K562 (cell line): ENCODE results near the gene FBLIM1. TPM values are rescaled to one million over a fixed set of nuclear protein-coding genes. Genes with fewer than 3 reads are reported as not detected.

Experiments used
- ADNP ChIP-seq: fragments of 200-800 bp; sonication (Bioruptor generic); IDR thresholded peaks from 2 replicates; pipeline ENCODE4 v1.6.1; 2016; ENCODE audit warnings: missing genetic modification characterization, missing compliant biosample characterization
- E2F3 ChIP-seq: fragments of 250-450 bp; sonication (Bioruptor Pico); IDR thresholded peaks from 2 replicates; pipeline ENCODE4 v1.4.0; 2020; ENCODE audit warnings: mild to moderate bottlenecking
- HDAC1 ChIP-seq, 2 experiments: fragments of 450-650 bp; IDR thresholded peaks; 2 replicates each; pipeline ENCODE4 v1.6.1; 2016 to 2017; ENCODE audit warnings: inconsistent platforms in 1 of 2, mild to moderate bottlenecking in 1 of 2, moderate library complexity in 1 of 2
- HMG20A ChIP-seq: fragments of 450-650 bp; formaldehyde crosslinking; conservative IDR thresholded peaks from 2 replicates; pipeline ENCODE4 v1.4.0; 2020; ENCODE audit warnings: mild to moderate bottlenecking, mixed read lengths
- NFYB ChIP-seq: IDR thresholded peaks from 2 replicates; pipeline ENCODE4 v1.6.1; 2011; ENCODE audit warnings: mild to moderate bottlenecking, moderate library complexity; ENCODE audit not compliant: insufficient read length; ENCODE audit errors: extremely low read depth
- POLR2B ChIP-seq: fragments of 450-650 bp; IDR thresholded peaks from 2 replicates; pipeline ENCODE4 v1.6.1; 2018; ENCODE audit warnings: low read depth; ENCODE audit not compliant: partially characterized antibody
- PTRF ChIP-seq: fragments of 450-650 bp; IDR thresholded peaks from 2 replicates; pipeline ENCODE4 v1.6.1; 2016; ENCODE audit warnings: mild to moderate bottlenecking, missing genetic modification characterization, missing compliant biosample characterization
- SAP30 ChIP-seq: fragments of 200-600 bp; sonication (generic); IDR thresholded peaks from 2 replicates; pipeline ENCODE4 v1.6.1; 2012; ENCODE audit warnings: borderline replicate concordance, low read depth, mild to moderate bottlenecking, moderate library complexity, low read length, control low read depth, inconsistent platforms; ENCODE audit not compliant: insufficient read depth, poor library complexity, severe bottlenecking
- ZNF57 ChIP-seq: fragments of 450-650 bp; formaldehyde crosslinking; IDR thresholded peaks from 2 replicates; pipeline ENCODE4 v1.4.0; 2020; ENCODE audit warnings: mild to moderate bottlenecking, moderate library complexity
- polyA plus RNA-seq, 8 experiments: library from polyadenylated mRNA; depleted of rRNA in 4 of 8; stranded (reverse) in 5 of 8; unstranded in 3 of 8; fragments of >200 nt; fragmentation: Nextera tagmentation in 2 of 8; fragmentation: Illumina TruSeq in 1 of 8; extraction: Ambion mirVana in 2 of 8; extraction: Trizol in 1 of 8; gene quantifications; 2 replicates each; pipeline versions ENCODE4 v1.2.1 to v1.2.3, GENCODE V29; 2011 to 2014; ENCODE audit warnings: inconsistent platforms in 1 of 8, missing spikeins in 1 of 8
- total RNA-seq, 7 experiments: library from RNA; depleted of rRNA in 6 of 7; stranded (reverse); fragments of >200 nt in 6 of 7; fragmentation: Illumina TruSeq in 2 of 7; extraction: Trizol in 2 of 7; gene quantifications; 2 replicates each; pipeline versions ENCODE4 v1.2.1 to v1.2.3, GENCODE V29; 2011 to 2021; ENCODE audit warnings: low replicate concordance in 1 of 7
- TF ChIP-seq, protein P1 (sequence below): fragments of 450-650 bp; IDR thresholded peaks from 2 replicates; pipeline ENCODE4 v1.6.1; 2016; ENCODE audit warnings: low read depth
- TF ChIP-seq, protein P2 (sequence below): sonication (generic); formaldehyde crosslinking; IDR thresholded peaks from 2 replicates; pipeline ENCODE4 v1.8.0; 2023; ENCODE audit warnings: mild to moderate bottlenecking, missing genetic modification reagents
- TF ChIP-seq, protein P3 (sequence below): fragments of 250-450 bp; sonication (Bioruptor Pico); IDR thresholded peaks from 2 replicates; pipeline ENCODE4 v1.4.0; 2020; ENCODE audit warnings: mild to moderate bottlenecking, moderate library complexity, borderline replicate concordance

FBLIM1 gene
- total and polyA plus RNA-seq, 9 of the 15 experiments (the other 6 are each of a cell fraction or from before 2014, with no cell fraction given) = 0.14 to 0.24 TPM; not detected in 7

DNA sequence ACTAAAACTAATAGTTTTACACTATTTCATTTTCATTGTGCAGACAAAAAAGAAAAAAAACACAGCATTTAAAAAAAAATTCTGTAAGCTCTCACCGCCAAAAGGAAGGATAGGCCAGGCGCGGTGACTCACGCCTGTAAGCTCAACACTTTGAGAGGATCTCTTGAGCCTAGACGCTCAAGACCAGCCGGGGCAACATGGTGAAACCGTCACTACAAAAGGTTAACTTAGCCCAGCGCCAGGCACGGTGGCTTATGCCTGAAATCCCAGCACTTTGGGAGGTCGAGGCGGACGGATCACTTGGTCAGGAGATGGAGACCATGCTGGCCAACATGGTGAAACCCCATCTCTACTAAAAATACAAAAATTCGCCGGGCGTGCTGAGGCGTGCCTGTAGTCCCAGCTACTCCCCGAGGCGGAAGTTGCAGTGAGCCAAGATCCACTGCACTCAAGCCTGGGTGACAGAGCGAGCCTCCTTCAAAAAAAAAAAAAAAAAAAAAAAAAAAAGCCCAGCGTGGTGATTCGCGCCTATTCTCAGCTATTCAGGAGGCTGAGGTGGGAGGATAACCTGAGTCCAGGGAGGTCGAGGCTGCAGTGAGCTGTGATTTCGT lies 74.6 kb downstream of the FBLIM1 start (continued):
- TF ChIP-seq, protein P1, sequence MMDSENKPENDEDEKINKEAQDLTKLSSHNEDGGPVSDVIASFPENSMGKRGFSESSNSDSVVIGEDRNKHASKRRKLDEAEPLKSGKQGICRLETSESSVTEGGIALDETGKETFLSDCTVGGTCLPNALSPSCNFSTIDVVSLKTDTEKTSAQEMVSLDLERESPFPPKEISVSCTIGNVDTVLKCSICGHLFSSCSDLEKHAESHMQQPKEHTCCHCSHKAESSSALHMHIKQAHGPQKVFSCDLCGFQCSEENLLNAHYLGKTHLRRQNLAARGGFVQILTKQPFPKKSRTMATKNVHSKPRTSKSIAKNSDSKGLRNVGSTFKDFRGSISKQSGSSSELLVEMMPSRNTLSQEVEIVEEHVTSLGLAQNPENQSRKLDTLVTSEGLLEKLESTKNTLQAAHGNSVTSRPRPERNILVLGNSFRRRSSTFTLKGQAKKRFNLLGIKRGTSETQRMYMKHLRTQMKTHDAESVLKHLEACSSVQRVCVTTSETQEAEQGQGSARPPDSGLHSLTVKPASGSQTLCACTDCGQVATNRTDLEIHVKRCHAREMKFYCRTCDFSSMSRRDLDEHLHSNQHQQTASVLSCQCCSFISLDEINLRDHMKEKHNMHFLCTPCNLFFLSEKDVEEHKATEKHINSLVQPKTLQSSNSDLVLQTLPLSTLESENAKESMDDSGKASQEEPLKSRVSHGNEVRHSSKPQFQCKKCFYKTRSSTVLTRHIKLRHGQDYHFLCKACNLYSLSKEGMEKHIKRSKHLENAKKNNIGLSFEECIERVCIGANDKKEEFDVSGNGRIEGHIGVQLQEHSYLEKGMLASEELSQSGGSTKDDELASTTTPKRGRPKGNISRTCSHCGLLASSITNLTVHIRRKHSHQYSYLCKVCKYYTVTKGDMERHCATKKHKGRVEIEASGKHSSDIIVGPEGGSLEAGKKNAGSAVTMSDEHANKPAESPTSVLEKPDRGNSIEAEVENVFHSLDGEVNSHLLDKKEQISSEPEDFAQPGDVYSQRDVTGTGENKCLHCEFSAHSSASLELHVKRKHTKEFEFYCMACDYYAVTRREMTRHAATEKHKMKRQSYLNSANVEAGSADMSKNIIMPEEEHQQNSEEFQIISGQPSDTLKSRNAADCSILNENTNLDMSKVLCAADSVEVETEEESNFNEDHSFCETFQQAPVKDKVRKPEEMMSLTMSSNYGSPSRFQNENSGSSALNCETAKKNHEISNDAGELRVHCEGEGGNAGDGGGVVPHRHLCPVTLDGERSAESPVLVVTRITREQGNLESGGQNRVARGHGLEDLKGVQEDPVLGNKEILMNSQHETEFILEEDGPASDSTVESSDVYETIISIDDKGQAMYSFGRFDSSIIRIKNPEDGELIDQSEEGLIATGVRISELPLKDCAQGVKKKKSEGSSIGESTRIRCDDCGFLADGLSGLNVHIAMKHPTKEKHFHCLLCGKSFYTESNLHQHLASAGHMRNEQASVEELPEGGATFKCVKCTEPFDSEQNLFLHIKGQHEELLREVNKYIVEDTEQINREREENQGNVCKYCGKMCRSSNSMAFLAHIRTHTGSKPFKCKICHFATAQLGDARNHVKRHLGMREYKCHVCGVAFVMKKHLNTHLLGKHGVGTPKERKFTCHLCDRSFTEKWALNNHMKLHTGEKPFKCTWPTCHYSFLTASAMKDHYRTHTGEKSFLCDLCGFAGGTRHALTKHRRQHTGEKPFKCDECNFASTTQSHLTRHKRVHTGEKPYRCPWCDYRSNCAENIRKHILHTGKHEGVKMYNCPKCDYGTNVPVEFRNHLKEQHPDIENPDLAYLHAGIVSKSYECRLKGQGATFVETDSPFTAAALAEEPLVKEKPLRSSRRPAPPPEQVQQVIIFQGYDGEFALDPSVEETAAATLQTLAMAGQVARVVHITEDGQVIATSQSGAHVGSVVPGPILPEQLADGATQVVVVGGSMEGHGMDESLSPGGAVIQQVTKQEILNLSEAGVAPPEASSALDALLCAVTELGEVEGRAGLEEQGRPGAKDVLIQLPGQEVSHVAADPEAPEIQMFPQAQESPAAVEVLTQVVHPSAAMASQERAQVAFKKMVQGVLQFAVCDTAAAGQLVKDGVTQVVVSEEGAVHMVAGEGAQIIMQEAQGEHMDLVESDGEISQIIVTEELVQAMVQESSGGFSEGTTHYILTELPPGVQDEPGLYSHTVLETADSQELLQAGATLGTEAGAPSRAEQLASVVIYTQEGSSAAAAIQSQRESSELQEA = no peak
- TF ChIP-seq ADNP (tag) (no peak; the same call in 1 of the 2 replicates), PTRF (tag) (no peak), ZNF57 (CRISPR knock-in tag) (no peak), HMG20A (CRISPR knock-in tag) (no peak), POLR2B (peak; percentile 75), SAP30 (peak; percentile 55), E2F3 (CRISPR knock-in tag) (no peak), HDAC1 (IDR thresholded peaks at IDR 0.05) (peak in 1 of 2 experiments; percentile 62; a peak in 1 of 4 replicates), NFYB (no peak)
- TF ChIP-seq, protein P2, sequence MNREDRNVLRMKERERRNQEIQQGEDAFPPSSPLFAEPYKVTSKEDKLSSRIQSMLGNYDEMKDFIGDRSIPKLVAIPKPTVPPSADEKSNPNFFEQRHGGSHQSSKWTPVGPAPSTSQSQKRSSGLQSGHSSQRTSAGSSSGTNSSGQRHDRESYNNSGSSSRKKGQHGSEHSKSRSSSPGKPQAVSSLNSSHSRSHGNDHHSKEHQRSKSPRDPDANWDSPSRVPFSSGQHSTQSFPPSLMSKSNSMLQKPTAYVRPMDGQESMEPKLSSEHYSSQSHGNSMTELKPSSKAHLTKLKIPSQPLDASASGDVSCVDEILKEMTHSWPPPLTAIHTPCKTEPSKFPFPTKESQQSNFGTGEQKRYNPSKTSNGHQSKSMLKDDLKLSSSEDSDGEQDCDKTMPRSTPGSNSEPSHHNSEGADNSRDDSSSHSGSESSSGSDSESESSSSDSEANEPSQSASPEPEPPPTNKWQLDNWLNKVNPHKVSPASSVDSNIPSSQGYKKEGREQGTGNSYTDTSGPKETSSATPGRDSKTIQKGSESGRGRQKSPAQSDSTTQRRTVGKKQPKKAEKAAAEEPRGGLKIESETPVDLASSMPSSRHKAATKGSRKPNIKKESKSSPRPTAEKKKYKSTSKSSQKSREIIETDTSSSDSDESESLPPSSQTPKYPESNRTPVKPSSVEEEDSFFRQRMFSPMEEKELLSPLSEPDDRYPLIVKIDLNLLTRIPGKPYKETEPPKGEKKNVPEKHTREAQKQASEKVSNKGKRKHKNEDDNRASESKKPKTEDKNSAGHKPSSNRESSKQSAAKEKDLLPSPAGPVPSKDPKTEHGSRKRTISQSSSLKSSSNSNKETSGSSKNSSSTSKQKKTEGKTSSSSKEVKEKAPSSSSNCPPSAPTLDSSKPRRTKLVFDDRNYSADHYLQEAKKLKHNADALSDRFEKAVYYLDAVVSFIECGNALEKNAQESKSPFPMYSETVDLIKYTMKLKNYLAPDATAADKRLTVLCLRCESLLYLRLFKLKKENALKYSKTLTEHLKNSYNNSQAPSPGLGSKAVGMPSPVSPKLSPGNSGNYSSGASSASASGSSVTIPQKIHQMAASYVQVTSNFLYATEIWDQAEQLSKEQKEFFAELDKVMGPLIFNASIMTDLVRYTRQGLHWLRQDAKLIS (CRISPR knock-in tag) = 0 out of 2 replicates have a peak, but pooled peaks have one; percentile 20
- TF ChIP-seq, protein P3, sequence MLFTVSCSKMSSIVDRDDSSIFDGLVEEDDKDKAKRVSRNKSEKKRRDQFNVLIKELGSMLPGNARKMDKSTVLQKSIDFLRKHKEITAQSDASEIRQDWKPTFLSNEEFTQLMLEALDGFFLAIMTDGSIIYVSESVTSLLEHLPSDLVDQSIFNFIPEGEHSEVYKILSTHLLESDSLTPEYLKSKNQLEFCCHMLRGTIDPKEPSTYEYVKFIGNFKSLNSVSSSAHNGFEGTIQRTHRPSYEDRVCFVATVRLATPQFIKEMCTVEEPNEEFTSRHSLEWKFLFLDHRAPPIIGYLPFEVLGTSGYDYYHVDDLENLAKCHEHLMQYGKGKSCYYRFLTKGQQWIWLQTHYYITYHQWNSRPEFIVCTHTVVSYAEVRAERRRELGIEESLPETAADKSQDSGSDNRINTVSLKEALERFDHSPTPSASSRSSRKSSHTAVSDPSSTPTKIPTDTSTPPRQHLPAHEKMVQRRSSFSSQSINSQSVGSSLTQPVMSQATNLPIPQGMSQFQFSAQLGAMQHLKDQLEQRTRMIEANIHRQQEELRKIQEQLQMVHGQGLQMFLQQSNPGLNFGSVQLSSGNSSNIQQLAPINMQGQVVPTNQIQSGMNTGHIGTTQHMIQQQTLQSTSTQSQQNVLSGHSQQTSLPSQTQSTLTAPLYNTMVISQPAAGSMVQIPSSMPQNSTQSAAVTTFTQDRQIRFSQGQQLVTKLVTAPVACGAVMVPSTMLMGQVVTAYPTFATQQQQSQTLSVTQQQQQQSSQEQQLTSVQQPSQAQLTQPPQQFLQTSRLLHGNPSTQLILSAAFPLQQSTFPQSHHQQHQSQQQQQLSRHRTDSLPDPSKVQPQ (CRISPR knock-in tag) = no peak
